Activated naive CD8-positive, alpha-beta T cell treated with anti-CD3 and anti-CD28 coated beads, Interleukin-2, amount 50 U/mL, for 24 hours (primary cell): Measurements from ENCODE around the gene SYTL2.
"Not testable (repeated sequence)": the region's sequence is repeated elsewhere in the genome, so short reads cannot be mapped to it uniquely, and the experiment has no call there.

Experiments used
- ATAC-seq: fragments of 150-1000 bp; cut with Tn5 transposase; one replicate; pipeline ENCODE4 v1.10.0; 2021
- DNase-seq: peaks from one replicate; pipeline ENCODE4 v3.0.0; 2021
- H3K27ac Mint-ChIP-seq: one replicate; pipeline ENCODE4 v1.8.0; 2021; ENCODE audit warnings: mild to moderate bottlenecking, mixed read lengths
- H3K27me3 Mint-ChIP-seq: one replicate; pipeline ENCODE4 v1.8.0; 2021; ENCODE audit warnings: mixed read lengths
- H3K36me3 Mint-ChIP-seq: one replicate; pipeline ENCODE4 v1.8.0; 2021; ENCODE audit warnings: low read depth, mixed read lengths
- H3K4me1 Mint-ChIP-seq: one replicate; pipeline ENCODE4 v1.8.0; 2021; ENCODE audit warnings: mixed read lengths
- H3K4me3 Mint-ChIP-seq: one replicate; pipeline ENCODE4 v1.8.0; 2021; ENCODE audit warnings: mild to moderate bottlenecking, moderate library complexity, mixed read lengths
- H3K9me3 Mint-ChIP-seq: one replicate; pipeline ENCODE4 v1.8.0; 2021; ENCODE audit warnings: mixed read lengths

SYTL2 gene

DNA sequence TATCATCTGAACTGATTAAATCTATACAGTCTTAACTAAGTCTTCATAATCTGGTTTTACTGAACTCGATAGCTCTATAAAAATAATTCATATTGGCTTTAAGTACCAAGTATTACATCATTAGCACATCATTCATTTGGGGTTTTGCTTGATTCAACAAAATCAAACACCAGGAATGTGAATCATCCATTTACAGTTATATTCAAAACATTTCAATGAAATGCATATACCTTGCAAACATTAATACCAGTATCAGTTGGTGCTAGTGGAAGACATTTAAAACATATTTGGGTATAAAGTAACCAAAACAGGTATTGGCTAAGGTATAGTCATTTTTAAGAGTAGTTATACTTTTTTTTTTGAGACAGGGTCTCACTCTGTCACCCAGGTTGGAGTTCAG lies 112.7 kb downstream of the SYTL2 start:
- Mint-ChIP-seq H3K27ac (no peak overlapping the region), H3K9me3 (no peaks in the 10 kb centered on the region), H3K36me3 (no peaks in the 10 kb centered on the region), H3K4me3 (no peak overlapping the region), H3K27me3 (no peaks in the 10 kb centered on the region), H3K4me1 (peaks cover 25% of the 10 kb centered on the region)
- ATAC-seq (no peak), DNase-seq (no peak)

DNA sequence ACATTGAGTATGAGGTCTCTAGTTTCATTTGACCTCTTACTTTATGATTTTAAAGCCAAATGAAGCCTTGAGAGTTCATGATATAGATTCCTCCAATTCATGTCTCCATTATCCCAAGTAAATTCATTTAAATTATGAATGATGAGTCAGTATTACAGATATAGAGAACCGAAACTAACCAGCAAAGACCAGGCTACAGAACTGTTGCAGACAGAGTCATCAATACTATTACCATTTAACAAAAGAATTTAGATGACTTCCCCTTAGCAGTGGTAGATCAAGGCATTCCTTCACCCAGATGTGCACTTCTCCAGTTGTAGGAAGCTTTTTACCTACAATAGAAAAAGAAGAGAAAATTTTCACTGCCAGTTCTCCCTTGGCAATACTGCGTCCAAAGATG lies 113.2 kb downstream of the SYTL2 start:
- ATAC-seq (peak; percentile 36), DNase-seq (no peak)
- no peak overlapping the region for H3K27ac Mint-ChIP-seq
- no peaks in the 10 kb centered on the region for H3K9me3 Mint-ChIP-seq
- H3K36me3 Mint-ChIP-seq: no peaks in the 10 kb centered on the region
- H3K4me1 Mint-ChIP-seq: peaks cover 25% of the 10 kb centered on the region
- H3K27me3 Mint-ChIP-seq: no peaks in the 10 kb centered on the region
- H3K4me3 Mint-ChIP-seq: no peak overlapping the region

GRCh38 chr11:85695546-85695945 lies 115.4 kb downstream of the SYTL2 start:
- Mint-ChIP-seq H3K4me1 (peaks cover 23% of the 10 kb centered on the region), H3K36me3 (no peaks in the 10 kb centered on the region), H3K4me3 (no peak overlapping the region), H3K27ac (no peak overlapping the region), H3K27me3 (no peaks in the 10 kb centered on the region), H3K9me3 (no peaks in the 10 kb centered on the region)
- DNase-seq (no peak), ATAC-seq (no peak)

DNA sequence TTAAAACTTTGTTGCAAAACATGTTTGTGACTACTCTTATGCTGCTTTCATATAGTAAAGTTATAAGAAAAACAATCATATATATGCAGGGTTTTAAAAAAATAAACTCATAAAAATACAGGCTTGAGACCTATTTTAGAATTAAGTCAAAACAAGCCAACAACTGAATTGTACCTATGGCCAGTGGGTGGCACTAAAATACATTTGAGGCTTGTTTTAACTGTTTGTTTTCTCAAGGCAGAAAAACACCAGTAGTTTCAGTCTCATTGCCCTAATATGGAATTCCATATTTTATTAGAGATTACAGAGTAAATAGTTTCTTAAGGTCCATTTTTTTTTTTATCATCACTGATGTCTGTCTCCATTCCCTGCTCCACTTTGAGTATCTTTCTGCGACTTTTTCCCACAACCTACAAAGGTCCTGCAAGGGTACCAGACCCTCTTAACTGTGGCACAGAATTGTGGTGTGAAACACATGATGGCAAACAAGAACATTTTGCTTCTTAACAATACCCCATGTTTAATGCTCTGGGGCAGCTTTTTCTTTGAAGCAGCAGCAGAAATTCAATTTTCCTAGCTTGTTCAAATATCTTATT lies 116.5 kb downstream of the SYTL2 start:
- ATAC-seq (no peak), DNase-seq (no peak)
- H3K4me1 Mint-ChIP-seq: peaks cover 12% of the 10 kb centered on the region
- H3K27ac Mint-ChIP-seq: no peak overlapping the region
- no peaks in the 10 kb centered on the region for H3K9me3 Mint-ChIP-seq
- H3K27me3 Mint-ChIP-seq: no peaks in the 10 kb centered on the region
- no peaks in the 10 kb centered on the region for H3K36me3 Mint-ChIP-seq
- H3K4me3 Mint-ChIP-seq: no peak overlapping the region

GRCh38 chr11:85685820-85686459 lies 125.0 kb downstream of the SYTL2 start, which contains the start of gene CCDC89:
TSS of gene CCDC89 (minus strand) at chr11:85686195. CDS start at chr11:85686130, 65 bp downstream.
- H3K27me3 Mint-ChIP-seq: no peaks in the 10 kb centered on the region
- H3K4me3 Mint-ChIP-seq: no peak within 1 kb of the TSS
- no peak within 1 kb of the TSS for H3K27ac Mint-ChIP-seq
- no peaks in the 10 kb centered on the region for H3K36me3 Mint-ChIP-seq
- ATAC-seq (no peak), DNase-seq (no peak)
- H3K4me1 Mint-ChIP-seq: peaks cover 8% of the 10 kb centered on the region
- H3K9me3 Mint-ChIP-seq: no peaks in the 10 kb centered on the region

DNA sequence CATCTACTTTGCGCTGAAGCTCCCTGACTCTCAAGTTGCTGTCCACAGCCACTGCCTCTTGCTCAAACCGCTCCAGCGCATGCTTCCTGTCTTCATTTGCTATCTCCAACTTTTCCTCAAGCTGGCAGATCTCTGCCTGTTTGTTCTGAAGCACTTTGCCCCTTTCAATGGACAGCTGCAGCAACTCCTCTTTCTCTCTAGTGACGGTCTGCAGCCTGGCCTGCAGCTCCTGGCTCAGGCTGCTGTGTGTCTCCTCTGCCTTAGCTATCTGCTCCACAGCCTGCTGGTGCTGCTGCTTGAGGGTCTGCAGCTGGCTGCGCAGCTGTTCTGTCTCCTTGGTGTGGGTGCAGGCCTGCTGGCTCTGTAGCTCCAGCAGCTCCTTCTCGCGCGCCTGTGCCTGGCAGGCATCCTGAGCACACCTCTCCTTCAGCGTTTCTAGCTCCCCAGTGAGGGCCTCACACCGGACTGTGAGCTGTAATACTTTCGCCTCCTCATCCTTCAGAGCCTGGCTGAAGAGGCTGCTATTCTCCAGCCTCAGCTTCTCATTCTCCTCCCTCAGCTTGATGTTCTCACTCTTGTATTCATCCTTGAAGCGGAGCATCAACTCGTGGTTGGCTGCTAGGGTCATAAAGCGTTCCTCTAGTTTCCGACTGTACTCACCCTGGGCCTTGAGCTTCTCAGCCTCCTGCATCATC lies 125.7 kb downstream of the SYTL2 start:
- ATAC-seq (no peak), DNase-seq (no peak)
- Mint-ChIP-seq H3K4me1 (peaks cover 8% of the 10 kb centered on the region), H3K9me3 (no peaks in the 10 kb centered on the region), H3K27me3 (peaks cover 2% of the 10 kb centered on the region), H3K36me3 (no peaks in the 10 kb centered on the region), H3K27ac (no peak overlapping the region), H3K4me3 (no peak overlapping the region)

DNA sequence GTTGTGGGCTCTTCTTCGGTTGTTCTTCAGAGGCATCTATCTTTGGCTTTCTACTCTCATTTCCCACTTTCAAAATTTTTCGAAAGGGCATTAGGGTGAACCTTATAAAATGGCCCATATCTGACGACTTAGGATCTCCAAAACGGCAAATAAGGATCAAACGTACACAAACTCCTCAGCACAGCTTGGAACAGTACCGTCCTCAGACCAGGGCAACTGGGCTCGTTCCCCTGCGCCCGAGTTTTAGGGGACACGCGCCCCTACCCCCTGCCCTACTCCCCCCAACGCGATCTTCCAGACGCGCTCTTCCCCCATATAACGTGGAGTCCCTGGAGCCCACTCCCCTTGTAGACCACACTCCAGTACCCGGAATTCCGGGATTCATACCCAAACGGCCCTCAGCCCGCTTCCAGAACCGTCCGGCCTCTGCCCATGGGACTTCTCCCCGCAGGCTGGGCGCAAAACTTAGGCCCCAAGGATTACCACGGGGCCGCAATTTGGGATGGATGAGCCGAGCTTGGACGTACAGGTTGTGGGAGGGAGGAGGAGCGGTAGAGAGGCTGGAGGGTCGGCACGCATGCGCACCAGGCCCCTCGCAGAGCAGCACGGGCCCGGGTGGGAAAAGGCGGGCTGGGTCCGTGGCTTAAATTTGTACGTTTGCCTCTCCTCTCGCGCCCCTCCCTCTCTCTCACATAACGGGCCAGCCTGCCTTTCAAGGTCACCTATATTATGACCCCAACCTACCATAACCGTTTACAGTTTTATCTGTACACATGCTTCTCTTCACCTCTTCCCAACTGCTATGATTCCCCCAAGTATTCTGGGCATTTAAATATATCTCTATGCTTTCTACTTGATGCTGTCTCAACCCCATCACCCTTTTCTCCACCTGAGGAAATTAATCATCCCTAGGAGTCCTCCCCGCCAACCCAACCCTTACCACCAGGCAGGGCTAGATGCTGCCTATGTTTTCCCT lies 128.3 kb downstream of the SYTL2 start:
- H3K4me3 Mint-ChIP-seq: peak overlapping the region; percentile 71
- H3K4me1 Mint-ChIP-seq: peaks cover 8% of the 10 kb centered on the region
- peaks cover 3% of the 10 kb centered on the region for H3K27me3 Mint-ChIP-seq
- peak; percentile 78 for DNase-seq
- H3K9me3 Mint-ChIP-seq: no peaks in the 10 kb centered on the region
- no peaks in the 10 kb centered on the region for H3K36me3 Mint-ChIP-seq
- peak; percentile 85 for ATAC-seq
- peak overlapping the region; percentile 87 for H3K27ac Mint-ChIP-seq

GRCh38 chr11:85680897-85681296 lies 130.0 kb downstream of the SYTL2 start:
- Mint-ChIP-seq H3K4me3 (no peak overlapping the region), H3K9me3 (no peaks in the 10 kb centered on the region), H3K36me3 (no peaks in the 10 kb centered on the region), H3K4me1 (peaks cover 8% of the 10 kb centered on the region), H3K27me3 (peaks cover 3% of the 10 kb centered on the region), H3K27ac (no peak overlapping the region)
- no peak for DNase-seq
- peak; percentile 38 for ATAC-seq

- no peak overlapping the region for H3K27ac Mint-ChIP-seq
- H3K36me3 Mint-ChIP-seq: no peaks in the 10 kb centered on the region
- peaks cover 8% of the 10 kb centered on the region for H3K4me1 Mint-ChIP-seq
- peaks cover 3% of the 10 kb centered on the region for H3K27me3 Mint-ChIP-seq
- ATAC-seq (no peak), DNase-seq (no peak)
- no peak overlapping the region for H3K4me3 Mint-ChIP-seq
- H3K9me3 Mint-ChIP-seq: no peaks in the 10 kb centered on the region
These were observed 131.4 kb downstream of the SYTL2 start for GRCh38 chr11:85679576-85679975.

- Mint-ChIP-seq H3K27ac (no peak overlapping the region), H3K36me3 (no peaks in the 10 kb centered on the region), H3K9me3 (no peaks in the 10 kb centered on the region), H3K4me3 (no peak overlapping the region), H3K27me3 (no peaks in the 10 kb centered on the region), H3K4me1 (peaks cover 5% of the 10 kb centered on the region)
- ATAC-seq (peak; percentile 49), DNase-seq (no peak)
These were observed 137.5 kb downstream of the SYTL2 start for GRCh38 chr11:85673393-85673792.

DNA sequence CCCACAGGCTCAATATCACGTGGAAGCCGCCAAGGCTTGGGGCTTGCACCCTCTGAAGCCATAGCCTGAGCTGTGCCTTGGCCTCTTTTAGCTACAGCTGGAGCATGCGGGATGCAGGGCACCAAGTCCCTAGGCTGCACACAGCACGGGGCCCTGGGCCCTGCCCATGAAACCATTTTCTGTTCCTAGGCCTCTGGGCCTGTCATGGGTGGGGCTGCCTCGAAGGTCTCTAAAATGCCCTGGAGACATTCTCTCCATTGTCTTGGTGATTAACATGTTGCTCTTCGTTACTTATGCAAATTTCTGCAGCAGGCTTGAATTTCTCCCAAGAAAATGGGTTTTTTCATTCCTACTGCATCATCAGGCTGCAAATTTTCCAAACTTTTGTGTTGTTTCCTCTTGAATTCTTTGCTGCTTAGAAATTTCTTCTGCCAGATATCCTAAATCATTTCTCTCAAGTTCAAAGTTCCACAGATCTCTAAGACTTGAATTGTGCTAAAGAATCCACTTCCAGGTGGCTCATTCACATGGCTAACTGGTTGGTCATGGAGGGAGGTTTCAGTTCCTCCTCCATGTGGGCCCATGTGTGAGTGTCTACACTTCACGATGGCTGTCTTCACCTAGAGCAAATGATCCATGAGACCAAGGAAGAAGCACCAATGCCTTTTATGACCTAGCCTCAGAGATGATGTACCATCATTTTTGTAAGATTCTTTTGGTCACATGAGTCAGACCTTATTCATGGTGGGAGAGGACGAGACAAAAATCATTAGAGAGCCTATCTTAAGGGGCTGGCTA lies 138.6 kb downstream of the SYTL2 start:
- Mint-ChIP-seq H3K36me3 (no peaks in the 10 kb centered on the region), H3K27ac (no peak overlapping the region), H3K4me3 (no peak overlapping the region), H3K9me3 (no peaks in the 10 kb centered on the region), H3K27me3 (no peaks in the 10 kb centered on the region), H3K4me1 (peaks cover 5% of the 10 kb centered on the region)
- DNase-seq (no peak), ATAC-seq (no peak)

DNA sequence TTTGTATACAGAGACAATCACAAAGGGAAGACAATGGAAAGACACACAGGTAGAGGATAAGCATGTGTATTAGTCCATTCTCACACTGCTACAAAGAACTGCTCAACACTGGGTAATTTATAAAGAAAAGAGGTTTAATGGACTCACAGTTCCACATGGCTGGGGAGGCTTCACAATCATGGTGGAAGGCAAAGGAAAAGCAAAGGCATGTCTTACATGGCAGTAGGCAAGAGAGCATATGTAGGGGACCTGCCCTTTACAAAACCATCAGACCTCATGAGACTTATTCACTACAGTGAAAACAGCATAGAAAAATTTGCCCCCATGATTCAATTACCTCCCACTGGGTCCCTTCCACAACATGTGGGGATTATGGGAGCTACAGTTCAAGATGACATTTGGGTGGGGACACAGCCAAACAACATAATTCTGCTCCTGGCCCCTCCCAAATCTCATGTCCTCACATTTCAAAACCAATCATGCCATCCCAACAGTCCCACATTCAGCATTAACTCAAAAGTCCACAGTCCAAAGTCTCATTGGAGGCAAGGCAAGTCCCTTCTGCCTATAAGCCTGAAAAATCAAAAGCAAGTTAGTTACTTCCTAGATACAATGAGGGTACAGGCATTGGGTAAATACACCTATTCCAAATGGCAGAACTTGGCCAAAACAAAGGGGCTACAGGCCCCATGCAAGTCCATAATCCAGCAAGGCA lies 139.8 kb downstream of the SYTL2 start:
- ATAC-seq, H3K27me3 Mint-ChIP-seq, DNase-seq, H3K36me3 Mint-ChIP-seq, H3K4me3 Mint-ChIP-seq, H3K4me1 Mint-ChIP-seq, H3K27ac Mint-ChIP-seq, H3K9me3 Mint-ChIP-seq: not testable (repeated sequence)

- no peaks in the 10 kb centered on the region for H3K9me3 Mint-ChIP-seq
- peaks cover 10% of the 10 kb centered on the region for H3K36me3 Mint-ChIP-seq
- no peaks in the 10 kb centered on the region for H3K27me3 Mint-ChIP-seq
- no peak overlapping the region for H3K4me3 Mint-ChIP-seq
- DNase-seq (no peak), ATAC-seq (no peak)
- peaks cover 12% of the 10 kb centered on the region for H3K4me1 Mint-ChIP-seq
- no peak overlapping the region for H3K27ac Mint-ChIP-seq
These were observed 142.8 kb downstream of the SYTL2 start for GRCh38 chr11:85668157-85668556.
